ENCODE data around the gene KRTAP1-1. TPM values are rescaled to one million over a fixed set of nuclear protein-coding genes. Genes with fewer than 3 reads are reported as not detected.

The KRTAP1-1 gene
- total and polyA plus RNA-seq, 2 of the 4 experiments (the other 2 are of a cell fraction), result 0.90 to 1.2 TPM

GRCh38 chr17:40992666-40993065, 48.6 kb downstream of the KRTAP1-1 start:
- 83% methylated on average over 1 of the region's 3 CpGs; no CpG with 5 or more reads in 1 of the 2 experiments for WGBS, 2 experiments (ENCODE audit: extremely low coverage in 2 of 2, insufficient read length in 1 of 2)
- no peak overlapping the region for H2BK20ac ChIP-seq (ENCODE audit: low read depth, low read length)
- dilution Hi-C loops (cut with HindIII; ENCODE audit: low sequenced_read_pairs, unreplicated experiment), result no loop called here

More at GRCh38 chr17:40992666-40993065, 48.6 kb downstream of the KRTAP1-1 start:
- Histone ChIP-seq H3K4me1 (ENCODE audit: control insufficient read depth, insufficient read depth, low read length) (no peaks in the 10 kb centered on the region), H3K23ac (ENCODE audit: low read depth, low read length) (no peak overlapping the region), H3K9ac (ENCODE audit: low read depth, low read length) (no peak overlapping the region), H3K27ac (ENCODE audit: insufficient read depth, low read length) (no peak overlapping the region), H2AFZ (replicated peaks; ENCODE audit: low read length, poor library complexity) (no peak overlapping the region), H3K27me3 (ENCODE audit: control insufficient read depth, insufficient read depth, low read length) (no peaks in the 10 kb centered on the region), H2BK120ac (ENCODE audit: low read depth, low read length) (no peak overlapping the region), H3K14ac (replicated peaks; ENCODE audit: low read depth, low read length) (no peak overlapping the region), H3K9me3 (ENCODE audit: control insufficient read depth, insufficient read depth, low read length) (no peaks in the 10 kb centered on the region), H3K56ac (ENCODE audit: extremely low read depth, insufficient read depth, low read length) (no peak overlapping the region), H3K4ac (ENCODE audit: low read depth, low read length) (no peak overlapping the region), H2AK5ac (ENCODE audit: low read depth, low read length) (no peak overlapping the region), H4K91ac (ENCODE audit: insufficient read depth, low read depth, low read length) (no peak overlapping the region), H3K18ac (ENCODE audit: low read depth, low read length) (no peak overlapping the region), H4K8ac (ENCODE audit: low read depth in 2 of 2, low read length in 2 of 2) (no peak overlapping the region), H3K9me1 (ENCODE audit: insufficient read depth, low read length) (no peaks in the 10 kb centered on the region), H2BK15ac (ENCODE audit: low read depth, low read length) (no peak overlapping the region), H3K36me3 (ENCODE audit: control insufficient read depth, insufficient read depth, low read length) (no peaks in the 10 kb centered on the region), H4K5ac (ENCODE audit: low read depth, low read length) (no peak overlapping the region), H3K4me2 (ENCODE audit: low read depth, low read length) (no peak overlapping the region), H4K20me1 (ENCODE audit: insufficient read depth, low read length) (no peaks in the 10 kb centered on the region), H2BK5ac (ENCODE audit: low read depth, low read length, poor library complexity, severe bottlenecking) (no peak overlapping the region), H3K4me3 (ENCODE audit: insufficient read depth, low read depth, low read length) (no peak overlapping the region), H3K79me1 (ENCODE audit: low read depth in 1 of 2, low read length in 2 of 2) (no peaks in the 10 kb centered on the region), H2AK9ac (replicated peaks; ENCODE audit: low read depth, low read length, poor library complexity) (no peak overlapping the region)
- ChIA-PET POLR2A (ENCODE audit: unreplicated experiment) (no interaction called here), CTCF (no interaction called here)
- BruUV-seq (replicated peaks), result no TSS peak
- in situ Hi-C loops (cut with MboI; ENCODE audit: low sequenced_read_pairs), result no loop called here
- intact Hi-C loops (cut with micrococcal nuclease), result no loop called here
- DNase-seq (no peak), ATAC-seq (ENCODE audit: low read depth) (no peak)
- no peak for TF ChIP-seq CEBPB (IDR thresholded peaks at IDR 0.05; ENCODE audit: low read depth, low read length)
- TF ChIP-seq USF2 (IDR thresholded peaks at IDR 0.05; ENCODE audit: low read depth, low read length), result no peak
- no peak for TF ChIP-seq RAD21 (IDR thresholded peaks at IDR 0.05; ENCODE audit: low read length)
- no peak for TF ChIP-seq CTCF (conservative IDR thresholded peaks at IDR 0.05; ENCODE audit: low read depth, low read length)
- no peak for TF ChIP-seq BHLHE40 (IDR thresholded peaks at IDR 0.05; ENCODE audit: low read depth, low read length)
- TF ChIP-seq CHD1 (IDR thresholded peaks at IDR 0.05; ENCODE audit: low read depth, low read length), result no peak
- TF ChIP-seq RCOR1 (IDR thresholded peaks at IDR 0.05; ENCODE audit: insufficient replicate concordance, low read length), result no peak
- TF ChIP-seq RFX5 (IDR thresholded peaks at IDR 0.05; ENCODE audit: low read depth, low read length), result no peak
- TF ChIP-seq MAZ (IDR thresholded peaks at IDR 0.05; ENCODE audit: borderline replicate concordance, low read depth, low read length), result no peak
- TF ChIP-seq MXI1 (IDR thresholded peaks at IDR 0.05; ENCODE audit: borderline replicate concordance, low read depth, low read length), result no peak
- TF ChIP-seq NFE2L2 (IDR thresholded peaks at IDR 0.05; ENCODE audit: low read depth, low read length), result no peak
- TF ChIP-seq ELK1 (IDR thresholded peaks at IDR 0.05; ENCODE audit: borderline replicate concordance, low read depth, low read length), result no peak
- TF ChIP-seq FOS (IDR thresholded peaks at IDR 0.05; ENCODE audit: low read depth, low read length), result no peak
- no peak for TF ChIP-seq POLR2A (IDR thresholded peaks at IDR 0.05; ENCODE audit: low read depth, low read length)
- no peak for TF ChIP-seq MAFK (IDR thresholded peaks at IDR 0.05; ENCODE audit: low read depth, low read length)
- no peak for TF ChIP-seq SMC3 (IDR thresholded peaks at IDR 0.05; ENCODE audit: low read depth, low read length)
